Measurements from ENCODE around the gene STXBP2.

STXBP2 gene

GRCh38 chr19:7672522-7672921 is 35.6 kb downstream of the STXBP2 start:
- Histone ChIP-seq H3K36me3 (ENCODE audit: insufficient read depth) (no peaks in the 10 kb centered on the region), H3K4me2 (no peak overlapping the region), H3K27me3 (ENCODE audit: insufficient read depth, low read depth) (peaks cover 61% of the 10 kb centered on the region; the same call in 1 of the 2 replicates), H3K27ac (no peak overlapping the region), H4K20me1 (ENCODE audit: insufficient read depth) (no peaks in the 10 kb centered on the region), H3K4me1 (ENCODE audit: low read depth, poor library complexity, severe bottlenecking) (no peaks in the 10 kb centered on the region), H3K79me2 (ENCODE audit: insufficient read depth, low read depth) (no peaks in the 10 kb centered on the region), H3K9ac (no peak overlapping the region), H3K4me3 (IDR thresholded peaks at IDR 0.05; ENCODE audit: insufficient read depth, low read depth, low read length) (no peak overlapping the region), H2AFZ (ENCODE audit: low read depth) (no peak overlapping the region)
- no peak for TF ChIP-seq CTCF (conservative IDR thresholded peaks at IDR 0.05; ENCODE audit: low read depth, low read length)

GRCh38 chr19:7674010-7675005 is 37.4 kb downstream of the STXBP2 start:
- H2AFZ ChIP-seq (ENCODE audit: low read depth): peak overlapping the region; percentile 60; the same call in 1 of the 2 replicates
- no peak for TF ChIP-seq CTCF (conservative IDR thresholded peaks at IDR 0.05; ENCODE audit: low read depth, low read length)
- no peaks in the 10 kb centered on the region for H3K4me1 ChIP-seq (ENCODE audit: low read depth, poor library complexity, severe bottlenecking)
- H3K36me3 ChIP-seq (ENCODE audit: insufficient read depth): no peaks in the 10 kb centered on the region
- H3K4me2 ChIP-seq: peak overlapping the region; percentile 23; the same call in 1 of the 2 replicates
- H3K4me3 ChIP-seq (IDR thresholded peaks at IDR 0.05; ENCODE audit: insufficient read depth, low read depth, low read length): no peak overlapping the region
- no peak overlapping the region for H3K27ac ChIP-seq
- H4K20me1 ChIP-seq (ENCODE audit: insufficient read depth): no peaks in the 10 kb centered on the region
- no peak overlapping the region for H3K9ac ChIP-seq
- H3K27me3 ChIP-seq (ENCODE audit: insufficient read depth, low read depth): peaks cover 60% of the 10 kb centered on the region
- H3K79me2 ChIP-seq (ENCODE audit: insufficient read depth, low read depth): no peaks in the 10 kb centered on the region

DNA sequence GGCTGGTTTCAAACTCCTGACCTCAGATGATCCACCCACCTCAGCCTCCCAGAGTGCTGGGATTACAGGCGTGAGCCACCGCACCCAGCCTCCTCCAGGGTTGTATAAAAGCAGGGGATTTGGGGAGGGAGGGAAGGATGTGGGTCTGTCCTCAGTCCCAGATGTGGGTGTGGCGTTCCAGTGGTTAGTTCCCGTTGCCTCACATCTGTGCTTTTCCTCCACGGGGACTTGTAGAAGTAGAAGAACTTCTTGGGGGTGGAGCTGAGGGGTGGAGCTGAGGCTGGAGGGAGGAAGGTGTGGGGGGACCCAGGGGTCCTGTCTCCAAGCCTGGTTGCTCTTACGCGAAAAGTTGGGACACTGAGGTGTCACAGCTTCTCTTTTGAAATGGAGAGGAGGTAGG is 39.5 kb downstream of the STXBP2 start:
- Histone ChIP-seq H3K27ac (no peak overlapping the region), H3K27me3 (ENCODE audit: insufficient read depth, low read depth) (peaks cover 56% of the 10 kb centered on the region)

DNA sequence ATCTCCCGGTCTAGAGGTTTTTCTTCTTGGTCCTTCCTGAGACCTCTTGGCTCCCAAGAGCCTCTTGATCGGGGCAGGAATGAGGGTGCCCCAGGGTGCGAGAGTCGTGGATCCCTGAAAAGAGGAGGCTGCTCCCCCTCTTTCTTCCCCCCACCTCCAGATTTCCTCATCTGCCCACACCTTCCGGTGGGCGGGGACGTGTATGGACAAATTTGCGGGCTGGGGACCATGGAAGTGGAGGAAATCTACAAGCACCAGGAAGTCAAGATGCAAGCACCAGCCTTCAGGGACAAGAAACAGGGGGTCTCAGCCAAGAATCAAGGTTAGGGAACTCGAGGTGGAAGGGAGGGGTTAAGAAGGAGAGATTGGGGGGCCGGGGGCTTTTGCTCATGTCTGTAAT is 39.9 kb downstream of the STXBP2 start, which contains the start of gene MCEMP1:
Gene MCEMP1, plus strand, starts transcription at position 237 of the 400 bp plus-strand sequence. Its CDS starts 31 bp downstream, at position 268.
- Histone ChIP-seq H3K4me3 (IDR thresholded peaks at IDR 0.05; ENCODE audit: insufficient read depth, low read depth, low read length) (no peak within 1 kb of the TSS), H2AFZ (ENCODE audit: low read depth) (no peak within 1 kb of the TSS), H3K4me2 (no peak within 1 kb of the TSS), H3K79me2 (ENCODE audit: insufficient read depth, low read depth) (no peaks in the 10 kb centered on the region), H4K20me1 (ENCODE audit: insufficient read depth) (no peaks in the 10 kb centered on the region), H3K4me1 (ENCODE audit: low read depth, poor library complexity, severe bottlenecking) (no peaks in the 10 kb centered on the region), H3K27me3 (ENCODE audit: insufficient read depth, low read depth) (peaks cover 54% of the 10 kb centered on the region), H3K27ac (no peak within 1 kb of the TSS), H3K9ac (no peak within 1 kb of the TSS), H3K36me3 (ENCODE audit: insufficient read depth) (no peaks in the 10 kb centered on the region)
- no peak for TF ChIP-seq CTCF (conservative IDR thresholded peaks at IDR 0.05; ENCODE audit: low read depth, low read length)

More for the DNA sequence above, 39.5 kb downstream of the STXBP2 start:
- Histone ChIP-seq H2AFZ (ENCODE audit: low read depth) (no peak overlapping the region), H3K4me2 (no peak overlapping the region), H3K4me1 (ENCODE audit: low read depth, poor library complexity, severe bottlenecking) (no peaks in the 10 kb centered on the region), H3K36me3 (ENCODE audit: insufficient read depth) (no peaks in the 10 kb centered on the region), H3K79me2 (ENCODE audit: insufficient read depth, low read depth) (no peaks in the 10 kb centered on the region), H3K9ac (no peak overlapping the region), H4K20me1 (ENCODE audit: insufficient read depth) (no peaks in the 10 kb centered on the region), H3K4me3 (IDR thresholded peaks at IDR 0.05; ENCODE audit: insufficient read depth, low read depth, low read length) (no peak overlapping the region)
- TF ChIP-seq CTCF (conservative IDR thresholded peaks at IDR 0.05; ENCODE audit: low read depth, low read length): no peak

Measured in KMS-11 (cell line).